Activated T-helper 9 cell treated with anti-CD3 and anti-CD28 coated beads, Interleukin-2, amount 50 U/mL, for 16 hours (primary cell): ENCODE results near the gene PLA2G4D.

Source experiments
- DNase-seq: peaks from one replicate; pipeline ENCODE4 v3.0.0-alpha.2; 2020; ENCODE audit warnings: low read depth

PLA2G4D gene

GRCh38 chr15:42050484-42051255, 43.7 kb downstream of the PLA2G4D start:
- no peak for DNase-seq

GRCh38 chr15:42048821-42049200, 45.6 kb downstream of the PLA2G4D start:
- no peak for DNase-seq

DNA sequence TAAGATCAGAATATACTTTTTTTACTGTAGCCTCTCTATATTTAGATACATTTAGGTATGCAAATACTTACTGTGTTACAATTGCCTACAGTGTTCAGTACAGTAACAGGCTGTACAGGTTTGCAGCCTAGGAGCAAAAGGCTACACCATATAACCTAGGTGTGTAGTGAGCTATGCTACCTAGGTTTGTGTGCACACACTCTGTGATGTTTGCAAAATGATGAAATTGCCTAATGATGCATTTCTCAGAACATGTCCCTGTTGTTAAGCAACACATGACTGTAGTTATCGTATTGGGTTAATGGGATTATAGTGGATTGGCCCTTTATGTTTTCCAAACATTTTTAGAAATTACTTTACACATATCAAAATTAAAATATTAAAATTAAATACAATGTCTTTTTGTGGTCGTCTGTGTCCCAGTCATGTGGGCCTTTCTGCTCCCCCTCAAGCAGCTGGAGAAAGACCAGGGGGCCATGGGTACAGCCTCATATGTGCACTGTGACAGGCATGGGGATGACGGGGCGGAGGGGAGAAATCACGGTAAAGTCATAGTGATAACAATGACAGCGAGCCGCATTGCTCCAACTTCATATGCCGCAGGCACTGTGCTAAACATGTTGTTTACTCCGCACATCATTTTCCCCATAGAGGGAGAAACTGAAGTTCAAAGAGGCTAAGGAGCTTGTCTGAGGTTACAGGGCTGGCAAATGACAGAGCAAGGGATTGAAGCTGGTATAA, 46.1 kb downstream of the PLA2G4D start:
- no peak for DNase-seq

GRCh38 chr15:42046597-42046996, 47.8 kb downstream of the PLA2G4D start:
- no peak for DNase-seq

DNA sequence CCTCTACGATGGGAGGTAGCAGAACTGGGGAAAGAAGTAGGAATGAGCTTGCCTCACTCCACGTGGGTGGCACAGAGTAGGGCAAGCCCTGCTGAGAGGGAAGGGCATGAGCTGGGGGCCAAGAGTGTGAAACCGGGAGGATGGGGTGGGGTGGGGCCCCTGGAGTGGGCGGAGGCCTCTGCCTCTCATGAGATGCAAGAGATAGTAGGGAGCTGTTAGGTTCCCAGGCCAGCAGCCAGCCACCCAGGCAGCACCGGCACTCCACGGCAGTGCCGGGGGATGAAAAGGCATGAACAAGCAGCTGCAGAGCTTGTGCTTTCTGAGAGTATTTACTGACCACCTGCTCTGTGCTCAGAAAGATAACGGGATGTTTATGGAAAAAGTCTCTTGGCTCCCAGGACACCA, 49.1 kb downstream of the PLA2G4D start:
- DNase-seq, result no peak

DNA sequence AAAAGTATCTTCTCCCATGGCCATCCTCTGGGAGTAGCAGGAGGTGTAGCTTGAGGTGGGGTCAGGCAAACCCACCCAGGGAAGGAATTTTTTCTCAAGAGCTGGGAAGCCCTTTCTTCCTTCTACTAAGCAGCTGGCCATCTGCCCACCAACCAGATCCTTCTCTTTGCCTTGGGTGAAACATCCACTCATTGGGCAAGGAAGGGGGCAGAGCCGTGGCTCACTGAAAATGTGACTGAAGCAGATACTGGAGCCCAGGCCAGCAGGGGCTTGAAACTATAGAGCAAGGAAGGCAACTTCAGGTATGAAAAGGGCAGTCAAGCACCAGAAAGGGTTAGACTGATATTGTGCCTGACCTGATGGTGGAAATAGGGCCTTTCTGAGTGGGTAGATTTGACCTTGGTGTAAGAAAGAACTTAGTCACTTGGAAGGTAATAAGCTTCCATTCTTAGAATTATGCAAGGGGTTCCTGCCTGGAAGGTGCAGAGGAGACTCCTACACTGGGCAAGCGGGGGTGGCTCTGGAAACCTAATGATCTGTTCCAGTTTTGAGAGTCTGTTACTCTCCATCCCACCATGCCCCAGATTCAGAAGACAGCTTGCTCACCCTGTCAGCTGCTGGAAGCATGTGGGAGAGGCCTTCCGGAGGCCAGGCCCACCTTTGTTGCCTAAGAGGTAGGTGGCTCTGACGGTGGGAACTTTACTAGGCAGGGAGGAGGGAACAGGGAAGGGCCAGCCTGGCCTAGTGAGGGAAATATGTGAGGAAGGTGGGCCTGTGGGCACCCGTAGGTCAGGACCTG, 51.6 kb downstream of the PLA2G4D start:
- DNase-seq, result no peak

DNA sequence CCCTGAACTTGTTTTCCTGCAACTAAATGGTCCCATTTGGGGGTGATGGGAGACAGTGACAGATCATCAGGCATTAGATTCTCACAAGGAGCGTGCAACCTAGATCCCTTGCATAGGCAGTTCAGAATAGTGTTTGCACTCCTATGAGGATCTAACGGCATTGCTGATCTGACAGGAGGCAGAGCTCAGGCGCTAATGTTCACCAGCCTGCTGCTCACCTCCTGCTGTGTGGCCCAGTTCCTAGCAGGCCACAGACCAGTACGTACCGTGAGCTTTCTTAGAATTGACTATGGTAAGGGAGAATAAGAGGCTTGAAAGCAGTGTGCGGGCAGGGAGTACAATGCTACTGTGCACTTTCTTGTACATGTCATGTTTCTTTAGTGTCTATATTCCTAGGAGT, 56.0 kb downstream of the PLA2G4D start:
- no peak for DNase-seq

GRCh38 chr15:42037656-42038055, 56.7 kb downstream of the PLA2G4D start:
- no peak for DNase-seq

- no peak for DNase-seq
These were observed 57.4 kb downstream of the PLA2G4D start for GRCh38 chr15:42036966-42037365.

DNA sequence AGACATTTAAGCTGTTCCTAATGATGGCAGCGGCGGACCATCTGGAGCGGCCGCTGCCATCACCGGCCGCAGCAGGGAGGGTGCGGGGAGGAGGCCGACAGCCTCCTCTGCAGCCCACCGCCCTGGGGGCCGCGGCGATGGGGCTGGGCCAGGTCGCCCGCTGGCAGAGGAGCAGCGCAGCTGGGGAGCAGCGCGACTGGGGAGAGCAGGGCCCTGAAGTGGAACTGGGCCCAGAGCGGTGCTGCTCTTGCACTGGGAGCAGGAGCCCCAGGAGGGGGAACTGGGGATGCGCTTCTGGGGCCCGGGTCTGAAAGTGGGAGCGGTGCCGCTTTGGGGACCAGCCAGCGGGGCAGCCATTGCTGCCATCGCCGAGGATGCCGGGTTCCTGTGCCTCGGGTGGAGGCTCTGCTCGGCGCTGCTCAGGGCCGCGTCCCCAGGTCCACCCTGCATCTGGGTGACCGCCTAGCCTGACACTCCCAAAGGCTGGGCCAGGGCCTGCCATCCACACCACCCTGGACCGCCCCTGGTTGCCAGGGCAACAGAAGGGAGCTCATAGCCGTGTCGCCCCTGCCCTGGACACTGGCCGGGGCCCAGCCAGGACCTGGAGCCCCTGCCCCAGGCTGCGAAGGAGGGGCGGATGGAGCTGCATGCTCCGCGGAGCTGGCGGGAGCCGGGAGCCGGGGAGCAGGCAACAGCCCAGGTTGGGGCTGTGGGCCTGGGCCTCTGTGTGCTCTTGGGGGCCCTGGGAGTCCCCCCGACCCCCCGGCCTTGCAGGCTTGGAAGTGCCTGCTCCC, 58.1 kb downstream of the PLA2G4D start:
- no peak for DNase-seq

GRCh38 chr15:42035435-42035761, 59.0 kb downstream of the PLA2G4D start:
- no peak for DNase-seq

GRCh38 chr15:42034628-42035434, 59.5 kb downstream of the PLA2G4D start:
- no peak for DNase-seq

DNA sequence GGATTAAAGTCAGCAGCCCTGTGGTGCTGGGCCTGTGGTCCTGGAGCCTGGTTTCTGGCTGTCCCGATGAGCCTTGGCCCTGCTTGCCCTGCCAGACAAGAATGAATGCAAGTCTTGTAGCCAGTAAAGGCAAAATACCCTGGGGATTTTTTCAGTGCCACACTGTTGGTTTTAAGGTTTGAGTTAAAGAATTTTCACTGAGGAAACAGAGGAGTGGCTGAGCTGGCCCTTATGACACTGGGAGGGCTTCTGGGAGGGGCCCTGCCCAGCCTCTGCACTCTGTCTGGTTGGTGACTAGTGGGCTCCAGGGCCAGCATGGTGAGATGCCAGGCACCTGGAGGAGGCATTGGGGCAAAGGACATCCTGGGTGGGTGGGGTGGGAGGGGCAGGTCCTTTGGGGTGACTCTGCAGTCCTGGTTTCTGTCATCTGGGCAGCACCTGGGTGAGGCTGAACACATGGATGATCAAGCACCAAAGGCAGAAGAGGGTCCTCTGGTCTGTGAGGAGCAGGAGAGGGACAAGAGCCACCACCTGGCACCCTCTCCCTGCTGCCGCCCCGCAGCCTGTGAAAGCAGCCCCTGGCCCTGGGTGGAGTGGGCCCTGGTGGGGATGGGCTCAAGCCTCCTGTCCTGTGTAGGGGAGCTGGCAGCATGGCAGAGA, 61.0 kb downstream of the PLA2G4D start:
- no peak for DNase-seq

- no peak for DNase-seq
These were observed 61.8 kb downstream of the PLA2G4D start for GRCh38 chr15:42032376-42033213.

- DNase-seq, result no peak
These were observed 63.0 kb downstream of the PLA2G4D start for GRCh38 chr15:42031198-42031915.

DNA sequence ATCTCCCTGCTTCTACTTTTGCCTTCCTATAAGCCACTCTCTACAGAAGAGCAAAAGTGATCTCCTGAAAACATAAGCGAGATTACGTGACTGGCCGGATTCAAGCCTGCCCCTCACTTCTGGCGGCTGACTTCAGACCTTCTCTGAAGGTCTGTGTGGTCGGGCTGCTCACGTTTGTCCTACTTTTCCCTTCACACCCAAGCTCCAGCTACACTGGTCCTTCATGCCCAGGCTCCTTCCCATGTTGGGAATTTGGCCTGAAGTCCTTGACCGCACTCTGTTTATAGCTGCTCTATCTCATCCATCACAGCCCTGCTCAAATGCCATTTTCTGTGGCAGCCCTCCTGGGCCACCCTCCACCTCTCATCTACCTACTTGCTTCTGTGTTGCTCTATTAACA, 66.8 kb downstream of the PLA2G4D start:
- no peak for DNase-seq

DNA sequence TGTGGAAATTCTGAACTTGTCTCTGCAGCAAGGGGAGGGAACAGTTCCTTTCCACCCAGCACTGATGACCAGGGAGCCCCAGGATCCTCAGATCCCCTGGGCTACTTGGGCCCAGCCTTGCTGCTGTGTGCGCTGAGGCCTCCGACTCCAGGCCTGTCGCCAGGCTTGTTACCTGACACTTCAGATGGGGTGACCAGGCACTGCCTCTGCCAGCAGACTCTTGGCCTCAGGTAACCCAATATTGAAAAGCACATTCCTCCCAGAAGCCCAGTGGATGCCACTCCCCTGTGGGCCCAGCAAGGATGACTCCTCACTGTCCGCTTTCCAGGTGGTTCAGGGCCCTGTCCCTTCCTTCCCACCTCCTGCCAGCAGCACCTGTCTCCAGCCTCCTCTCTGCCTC, 70.1 kb downstream of the PLA2G4D start:
- no peak for DNase-seq

DNA sequence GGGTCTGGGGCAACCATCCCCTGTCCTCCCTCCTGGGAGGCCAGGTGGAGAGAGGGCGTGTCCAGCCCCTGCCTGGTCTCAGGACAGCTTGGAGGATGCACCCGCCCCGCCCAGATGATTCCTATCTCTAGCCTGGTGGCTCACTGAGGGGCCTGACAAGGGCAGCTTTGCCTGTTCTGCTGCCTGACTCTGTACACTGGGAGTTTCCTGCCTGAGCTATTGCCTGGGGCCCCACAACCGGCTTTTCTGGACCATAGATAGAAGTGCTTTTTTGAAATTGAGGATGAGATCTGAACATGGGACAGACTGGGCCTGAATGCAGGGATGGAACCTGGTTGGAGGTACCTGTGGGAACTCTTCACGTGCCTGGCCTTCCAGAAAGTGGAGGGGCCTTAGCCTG, 72.8 kb downstream of the PLA2G4D start:
- DNase-seq, result no peak

DNA sequence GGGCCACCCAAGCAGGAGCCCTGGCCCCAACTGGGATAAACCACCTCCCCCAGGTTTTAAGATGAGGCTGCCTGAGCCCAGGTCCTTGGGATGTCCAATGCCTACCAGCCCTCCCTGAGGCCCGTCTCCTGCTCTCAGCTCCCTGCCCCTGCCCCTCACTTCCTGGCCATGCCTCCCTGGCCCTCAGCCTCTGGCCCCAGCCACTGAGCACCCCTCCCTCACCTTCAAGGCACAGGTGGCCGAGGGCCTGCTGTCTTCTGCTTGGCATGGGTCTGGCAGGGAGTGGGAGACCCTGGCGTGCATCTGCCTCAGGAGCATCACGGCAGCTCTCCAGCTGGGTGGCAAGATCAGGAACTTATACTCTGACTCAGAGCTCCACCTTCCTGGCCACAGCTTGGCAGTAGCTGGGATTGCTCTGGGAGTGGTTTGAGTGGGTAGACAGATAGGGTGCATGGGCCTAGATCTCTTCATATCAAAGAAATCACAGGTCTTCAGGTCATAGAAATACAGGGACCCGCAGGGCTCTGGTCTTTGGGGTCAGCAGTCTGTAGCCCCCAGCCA, 73.6 kb downstream of the PLA2G4D start, which contains the start of gene PLA2G4E:
TSS of gene PLA2G4E (minus strand) at position 330 of the 561 bp plus-strand sequence. CDS start at position 318, 12 bp downstream.
- DNase-seq, result no peak
